ENCODE data around the gene TMEM8B.

DNA sequence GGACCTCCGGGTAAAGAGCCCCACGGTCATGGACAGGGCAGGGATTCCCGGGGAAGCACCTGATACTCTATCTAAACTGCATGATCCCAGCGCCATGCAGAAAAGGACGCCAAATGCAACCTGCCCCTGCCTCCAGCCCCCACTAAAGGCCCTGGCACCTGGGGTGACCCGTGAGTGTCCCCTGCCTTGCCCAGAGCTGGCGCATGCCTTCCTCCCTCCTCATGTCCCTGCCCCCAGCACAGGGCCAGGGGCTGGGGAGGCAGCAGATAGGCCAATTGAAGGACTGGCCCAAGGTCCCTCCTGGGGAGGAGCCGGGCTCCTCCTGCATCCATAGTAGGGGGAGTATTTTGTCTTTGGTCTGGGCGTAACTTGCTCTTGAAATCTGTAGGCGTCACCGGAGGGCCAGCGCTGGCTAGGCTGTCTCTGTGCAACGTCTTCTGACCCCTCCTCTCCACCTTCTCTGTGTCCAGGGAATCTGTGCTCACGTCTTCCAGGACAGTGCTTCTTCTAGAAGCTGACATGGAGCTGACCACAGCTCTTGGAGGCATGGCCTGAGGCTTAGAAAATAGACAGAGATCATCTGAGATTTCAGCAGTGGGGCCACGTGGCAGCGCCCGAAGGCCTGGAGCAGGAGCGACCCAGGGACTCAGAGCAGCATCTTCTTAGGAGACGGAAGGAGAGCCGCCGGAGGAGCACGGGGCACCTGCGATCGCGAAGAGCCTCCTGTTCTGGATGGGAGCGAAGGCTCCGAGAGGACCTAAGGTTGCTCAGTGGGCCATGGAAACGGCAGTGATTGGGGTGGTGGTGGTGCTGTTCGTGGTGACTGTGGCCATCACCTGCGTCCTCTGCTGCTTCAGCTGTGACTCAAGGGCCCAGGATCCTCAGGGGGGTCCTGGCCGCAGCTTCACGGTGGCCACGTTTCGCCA, 80.9 kb downstream of the TMEM8B start:
- TF ChIP-seq, protein P1, sequence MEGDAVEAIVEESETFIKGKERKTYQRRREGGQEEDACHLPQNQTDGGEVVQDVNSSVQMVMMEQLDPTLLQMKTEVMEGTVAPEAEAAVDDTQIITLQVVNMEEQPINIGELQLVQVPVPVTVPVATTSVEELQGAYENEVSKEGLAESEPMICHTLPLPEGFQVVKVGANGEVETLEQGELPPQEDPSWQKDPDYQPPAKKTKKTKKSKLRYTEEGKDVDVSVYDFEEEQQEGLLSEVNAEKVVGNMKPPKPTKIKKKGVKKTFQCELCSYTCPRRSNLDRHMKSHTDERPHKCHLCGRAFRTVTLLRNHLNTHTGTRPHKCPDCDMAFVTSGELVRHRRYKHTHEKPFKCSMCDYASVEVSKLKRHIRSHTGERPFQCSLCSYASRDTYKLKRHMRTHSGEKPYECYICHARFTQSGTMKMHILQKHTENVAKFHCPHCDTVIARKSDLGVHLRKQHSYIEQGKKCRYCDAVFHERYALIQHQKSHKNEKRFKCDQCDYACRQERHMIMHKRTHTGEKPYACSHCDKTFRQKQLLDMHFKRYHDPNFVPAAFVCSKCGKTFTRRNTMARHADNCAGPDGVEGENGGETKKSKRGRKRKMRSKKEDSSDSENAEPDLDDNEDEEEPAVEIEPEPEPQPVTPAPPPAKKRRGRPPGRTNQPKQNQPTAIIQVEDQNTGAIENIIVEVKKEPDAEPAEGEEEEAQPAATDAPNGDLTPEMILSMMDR (IDR thresholded peaks at IDR 0.05): no peak
- TF ChIP-seq POLR2AphosphoS5 (IDR thresholded peaks at IDR 0.05) (no peak), EP300 (IDR thresholded peaks at IDR 0.05) (no peak)

Measured in sigmoid colon (tissue), 4 donors.